K562 (cell line): ENCODE measurements around the gene HNRNPF. TPM values are rescaled to one million over a fixed set of nuclear protein-coding genes. Genes with fewer than 3 reads are reported as not detected.
A peak's percentile ranks its signal among the peaks of the same experiment; 100 is the strongest.

ENCODE experiments used
- AFF4 ChIP-seq: sonication (generic); formaldehyde crosslinking; IDR thresholded peaks from 2 replicates; pipeline ENCODE4 v1.8.0; 2023; ENCODE audit warnings: mild to moderate bottlenecking, missing genetic modification reagents
- DMBX1 ChIP-seq: fragments of 250-450 bp; sonication (Bioruptor Pico); IDR thresholded peaks from 2 replicates; pipeline ENCODE4 v1.8.0; 2022; ENCODE audit warnings: inconsistent platforms, mild to moderate bottlenecking, moderate library complexity, borderline replicate concordance
- ESRRA ChIP-seq: fragments of 450-650 bp; IDR thresholded peaks from 2 replicates; pipeline ENCODE4 v1.6.1; 2014; ENCODE audit warnings: low read depth, mild to moderate bottlenecking, moderate library complexity, borderline replicate concordance
- FOXP1 ChIP-seq: sonication (generic); formaldehyde crosslinking; IDR thresholded peaks from 2 replicates; pipeline ENCODE4 v1.8.0; 2022; ENCODE audit warnings: mild to moderate bottlenecking, missing genetic modification reagents
- GATA2 ChIP-seq: sonication (generic); formaldehyde crosslinking; IDR thresholded peaks from 2 replicates; pipeline ENCODE4 v1.4.0; 2020; ENCODE audit warnings: mild to moderate bottlenecking, missing genetic modification reagents
- HCFC1 ChIP-seq: IDR thresholded peaks from 2 replicates; pipeline ENCODE4 v1.6.1; 2012; ENCODE audit warnings: low read depth, low read length, improper control_type of control experiment
- KDM1A ChIP-seq, 2 experiments: fragments of 450-650 bp; IDR thresholded peaks; 2 replicates each; pipeline ENCODE4 v1.6.1; 2016; ENCODE audit warnings: mild to moderate bottlenecking in 2 of 2
- KDM2B ChIP-seq: fragments of 250-450 bp; sonication (Bioruptor Pico); IDR thresholded peaks from 2 replicates; pipeline ENCODE4 v1.8.0; 2021; ENCODE audit warnings: mild to moderate bottlenecking, moderate library complexity
- MCM7 ChIP-seq, 2 experiments: fragments of 450-650 bp; IDR thresholded peaks; 2 replicates each; pipeline ENCODE4 v1.6.1; 2016 to 2018
- NCOA1 ChIP-seq: fragments of 450-650 bp; IDR thresholded peaks from 2 replicates; pipeline ENCODE4 v1.6.1; 2016; ENCODE audit warnings: low read depth
- NFATC3 ChIP-seq: fragments of 450-650 bp; IDR thresholded peaks from 2 replicates; pipeline ENCODE4 v1.6.1; 2017; ENCODE audit warnings: mild to moderate bottlenecking
- TAF9B ChIP-seq: fragments of 450-650 bp; IDR thresholded peaks from 2 replicates; pipeline ENCODE4 v1.6.1; 2018; ENCODE audit warnings: mild to moderate bottlenecking; ENCODE audit not compliant: partially characterized antibody
- ZBED1 ChIP-seq: IDR thresholded peaks from 2 replicates; pipeline ENCODE4 v1.6.1; 2014
- ZBTB12 ChIP-seq: fragments of 250-450 bp; sonication (Bioruptor Pico); IDR thresholded peaks from 2 replicates; pipeline ENCODE4 v1.4.0; 2020
- ZFP36 ChIP-seq: fragments of 150-350 bp; IDR thresholded peaks from 2 replicates; pipeline ENCODE4 v1.6.1; 2018; ENCODE audit warnings: low read length, low read depth; ENCODE audit not compliant: partially characterized antibody
- ZNF277 ChIP-seq: fragments of 250-450 bp; sonication (Bioruptor Pico); IDR thresholded peaks from 2 replicates; pipeline ENCODE4 v1.8.0; 2022; ENCODE audit warnings: inconsistent platforms, mild to moderate bottlenecking, moderate library complexity, borderline replicate concordance
- ZNF449 ChIP-seq: fragments of 250-450 bp; sonication (Bioruptor Pico); IDR thresholded peaks from 2 replicates; pipeline ENCODE4 v1.8.0; 2022; ENCODE audit warnings: moderate library complexity, mild to moderate bottlenecking, inconsistent platforms
- ZNF644 ChIP-seq: fragments of 200-800 bp; sonication (Bioruptor generic); IDR thresholded peaks from 2 replicates; pipeline ENCODE4 v1.6.1; 2016; ENCODE audit warnings: low read depth, missing genetic modification characterization, missing compliant biosample characterization
- polyA plus RNA-seq, 8 experiments: library from polyadenylated mRNA; depleted of rRNA in 4 of 8; stranded (reverse) in 5 of 8; unstranded in 3 of 8; fragments of >200 nt; fragmentation: Nextera tagmentation in 2 of 8; fragmentation: Illumina TruSeq in 1 of 8; extraction: Ambion mirVana in 2 of 8; extraction: Trizol in 1 of 8; gene quantifications; 2 replicates each; pipeline versions ENCODE4 v1.2.1 to v1.2.3, GENCODE V29; 2011 to 2014; ENCODE audit warnings: inconsistent platforms in 1 of 8, missing spikeins in 1 of 8
- total RNA-seq, 7 experiments: library from RNA; depleted of rRNA in 6 of 7; stranded (reverse); fragments of >200 nt in 6 of 7; fragmentation: Illumina TruSeq in 2 of 7; extraction: Trizol in 2 of 7; gene quantifications; 2 replicates each; pipeline versions ENCODE4 v1.2.1 to v1.2.3, GENCODE V29; 2011 to 2021; ENCODE audit warnings: low replicate concordance in 1 of 7
- TF ChIP-seq, protein P1 (sequence below): fragments of 250-450 bp; sonication (Bioruptor Pico); IDR thresholded peaks from 2 replicates; pipeline ENCODE4 v1.4.0; 2020; ENCODE audit warnings: borderline replicate concordance

The HNRNPF gene
- total and polyA plus RNA-seq, 9 of the 15 experiments (the other 6 are each of a cell fraction or from before 2014, with no cell fraction given), result 192 to 489 (median 416) TPM

DNA sequence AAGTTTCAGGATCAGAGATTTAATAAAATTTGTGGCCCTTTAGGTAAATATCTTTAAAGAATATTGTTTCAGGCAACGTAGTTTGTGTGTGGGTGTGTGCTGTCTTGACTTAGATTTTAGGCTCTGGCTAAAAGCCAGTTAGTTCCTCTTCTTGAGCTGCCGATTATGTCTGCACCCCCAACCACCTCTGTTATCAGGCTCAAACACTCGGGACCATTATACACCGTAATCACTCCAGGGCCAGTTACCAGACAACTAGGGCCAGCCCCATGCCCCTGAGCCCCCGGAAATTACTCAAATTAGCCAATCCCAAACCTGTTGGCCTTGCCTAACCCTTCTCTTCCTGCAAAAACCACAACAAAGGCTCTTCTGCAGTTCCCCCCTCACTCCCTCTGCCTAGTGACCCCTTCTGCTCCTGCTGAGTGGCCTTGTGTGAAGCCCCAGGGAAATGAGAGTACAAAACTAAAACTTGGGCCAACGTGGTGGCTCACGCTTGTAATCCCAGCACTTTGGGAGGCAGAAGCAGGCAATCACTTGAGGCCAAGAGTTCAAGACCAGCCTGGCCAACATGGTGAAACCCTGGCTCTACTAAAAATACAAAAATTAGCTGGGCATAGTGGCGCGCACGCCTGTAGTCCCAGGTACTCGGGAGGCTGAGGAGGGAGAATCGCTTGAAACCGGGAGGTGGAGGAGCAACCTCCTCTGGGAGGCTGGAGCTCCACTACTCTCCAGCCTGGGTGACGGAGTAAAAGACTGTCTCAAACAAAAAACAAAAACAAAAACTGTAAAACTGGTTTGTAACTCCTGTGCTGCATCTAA, 9.2 kb upstream of the HNRNPF start (continued):
- TF ChIP-seq ZBED1 (peak; percentile 95), FOXP1 (CRISPR knock-in tag) (0 out of 2 replicates have a peak, but pooled peaks have one; percentile 58), KDM2B (CRISPR knock-in tag) (no peak; the same call in 1 of the 2 replicates), KDM1A (IDR thresholded peaks at IDR 0.05) (peak; percentile 100), ZNF644 (tag) (peak; percentile 97), MCM7 (IDR thresholded peaks at IDR 0.05) (no peak), ZNF277 (CRISPR knock-in tag) (0 out of 2 replicates have a peak, but pooled peaks have one; percentile 24), TAF9B (peak; percentile 79), HCFC1 (no peak; the same call in 1 of the 2 replicates), NCOA1 (peak; percentile 99), AFF4 (peak; percentile 97), ZNF449 (CRISPR knock-in tag) (peak; percentile 89), ESRRA (peak; percentile 98; the same call in 1 of the 2 replicates), ZFP36 (no peak), DMBX1 (peak; percentile 92), GATA2 (CRISPR knock-in tag) (peak; percentile 99), ZBTB12 (CRISPR knock-in tag) (peak; percentile 43), NFATC3 (peak; percentile 88)
- TF ChIP-seq, protein P1, sequence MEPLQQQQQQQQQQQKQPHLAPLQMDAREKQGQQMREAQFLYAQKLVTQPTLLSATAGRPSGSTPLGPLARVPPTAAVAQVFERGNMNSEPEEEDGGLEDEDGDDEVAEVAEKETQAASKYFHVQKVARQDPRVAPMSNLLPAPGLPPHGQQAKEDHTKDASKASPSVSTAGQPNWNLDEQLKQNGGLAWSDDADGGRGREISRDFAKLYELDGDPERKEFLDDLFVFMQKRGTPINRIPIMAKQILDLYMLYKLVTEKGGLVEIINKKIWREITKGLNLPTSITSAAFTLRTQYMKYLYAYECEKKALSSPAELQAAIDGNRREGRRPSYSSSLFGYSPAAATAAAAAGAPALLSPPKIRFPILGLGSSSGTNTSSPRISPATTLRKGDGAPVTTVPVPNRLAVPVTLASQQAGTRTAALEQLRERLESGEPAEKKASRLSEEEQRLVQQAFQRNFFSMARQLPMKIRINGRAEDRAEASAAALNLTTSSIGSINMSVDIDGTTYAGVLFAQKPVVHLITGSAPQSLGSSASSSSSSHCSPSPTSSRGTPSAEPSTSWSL (CRISPR knock-in tag), result peak; percentile 96
